Parathyroid adenoma (tissue), 2 donors: Measurements from ENCODE around the gene HRAS.

ENCODE experiments used
- H2AFZ ChIP-seq: fragments of 300-600 bp; sonication (generic); one replicate; pipeline ENCODE4 v1.7.0; 2017; ENCODE audit warnings: antibody characterized with exemption, mild to moderate bottlenecking
- H3K27ac ChIP-seq: fragments of 300-600 bp; sonication (generic); one replicate; pipeline ENCODE4 v1.7.0; 2017
- H3K27me3 ChIP-seq: fragments of 300-600 bp; sonication (generic); one replicate; pipeline ENCODE4 v1.7.0; 2017; ENCODE audit warnings: low read length; ENCODE audit not compliant: control insufficient read depth, insufficient read depth
- H3K36me3 ChIP-seq: fragments of 300-600 bp; sonication (generic); one replicate; pipeline ENCODE4 v1.7.0; 2017; ENCODE audit warnings: low read length; ENCODE audit not compliant: control insufficient read depth, insufficient read depth
- H3K4me1 ChIP-seq: fragments of 300-600 bp; sonication (generic); one replicate; pipeline ENCODE4 v1.7.0; 2017; ENCODE audit warnings: control low read depth
- H3K4me2 ChIP-seq: fragments of 300-600 bp; sonication (generic); one replicate; pipeline ENCODE4 v1.7.0; 2017; ENCODE audit warnings: low read length
- H3K4me3 ChIP-seq: fragments of 300-600 bp; sonication (generic); one replicate; pipeline ENCODE4 v1.7.0; 2017; ENCODE audit warnings: low read depth, low read length
- H3K79me2 ChIP-seq: fragments of 300-600 bp; sonication (generic); one replicate; pipeline ENCODE4 v1.7.0; 2017; ENCODE audit warnings: control low read depth
- H3K9ac ChIP-seq: fragments of 300-600 bp; sonication (generic); one replicate; pipeline ENCODE4 v1.7.0; 2017; ENCODE audit warnings: mild to moderate bottlenecking
- H3K9me3 ChIP-seq: fragments of 300-600 bp; sonication (generic); one replicate; pipeline ENCODE4 v1.7.0; 2017; ENCODE audit warnings: low read length; ENCODE audit not compliant: control insufficient read depth
- TF ChIP-seq, protein P1 (sequence below): fragments of 300-600 bp; sonication (generic); IDR thresholded peaks from one replicate; pipeline ENCODE4 v1.7.0; 2017; ENCODE audit warnings: antibody characterized with exemption, mild to moderate bottlenecking
- donor health status: primary hyperparathyroidism.

Gene HRAS

DNA sequence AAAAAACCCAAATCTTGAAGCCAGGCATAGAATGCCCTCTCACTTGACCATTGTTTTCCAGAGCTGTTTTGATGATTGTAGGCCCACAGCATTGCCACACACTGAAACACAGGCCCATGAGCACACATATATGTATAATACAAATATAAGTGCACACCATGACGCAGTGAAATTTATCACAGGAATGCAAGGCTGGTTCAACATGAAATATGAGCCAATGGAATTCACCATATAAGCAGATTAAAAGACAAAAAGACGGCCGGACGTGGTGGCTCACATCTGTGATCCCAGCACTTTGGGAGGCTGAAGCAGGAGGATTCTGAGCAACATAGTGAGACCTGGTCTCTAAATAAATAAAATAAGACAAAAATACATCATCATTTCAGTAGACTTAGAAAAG lies 19.0 kb downstream of the HRAS start:
- Histone ChIP-seq H3K36me3 (no peaks in the 10 kb centered on the region), H3K27ac (no peak overlapping the region), H3K27me3 (no peaks in the 10 kb centered on the region), H3K4me1 (no peaks in the 10 kb centered on the region), H3K9me3 (no peaks in the 10 kb centered on the region), H3K4me3 (no peak overlapping the region), H2AFZ (no peak overlapping the region), H3K79me2 (no peaks in the 10 kb centered on the region), H3K9ac (no peak overlapping the region), H3K4me2 (no peak overlapping the region)
- TF ChIP-seq, protein P1, sequence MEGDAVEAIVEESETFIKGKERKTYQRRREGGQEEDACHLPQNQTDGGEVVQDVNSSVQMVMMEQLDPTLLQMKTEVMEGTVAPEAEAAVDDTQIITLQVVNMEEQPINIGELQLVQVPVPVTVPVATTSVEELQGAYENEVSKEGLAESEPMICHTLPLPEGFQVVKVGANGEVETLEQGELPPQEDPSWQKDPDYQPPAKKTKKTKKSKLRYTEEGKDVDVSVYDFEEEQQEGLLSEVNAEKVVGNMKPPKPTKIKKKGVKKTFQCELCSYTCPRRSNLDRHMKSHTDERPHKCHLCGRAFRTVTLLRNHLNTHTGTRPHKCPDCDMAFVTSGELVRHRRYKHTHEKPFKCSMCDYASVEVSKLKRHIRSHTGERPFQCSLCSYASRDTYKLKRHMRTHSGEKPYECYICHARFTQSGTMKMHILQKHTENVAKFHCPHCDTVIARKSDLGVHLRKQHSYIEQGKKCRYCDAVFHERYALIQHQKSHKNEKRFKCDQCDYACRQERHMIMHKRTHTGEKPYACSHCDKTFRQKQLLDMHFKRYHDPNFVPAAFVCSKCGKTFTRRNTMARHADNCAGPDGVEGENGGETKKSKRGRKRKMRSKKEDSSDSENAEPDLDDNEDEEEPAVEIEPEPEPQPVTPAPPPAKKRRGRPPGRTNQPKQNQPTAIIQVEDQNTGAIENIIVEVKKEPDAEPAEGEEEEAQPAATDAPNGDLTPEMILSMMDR: no peak

DNA sequence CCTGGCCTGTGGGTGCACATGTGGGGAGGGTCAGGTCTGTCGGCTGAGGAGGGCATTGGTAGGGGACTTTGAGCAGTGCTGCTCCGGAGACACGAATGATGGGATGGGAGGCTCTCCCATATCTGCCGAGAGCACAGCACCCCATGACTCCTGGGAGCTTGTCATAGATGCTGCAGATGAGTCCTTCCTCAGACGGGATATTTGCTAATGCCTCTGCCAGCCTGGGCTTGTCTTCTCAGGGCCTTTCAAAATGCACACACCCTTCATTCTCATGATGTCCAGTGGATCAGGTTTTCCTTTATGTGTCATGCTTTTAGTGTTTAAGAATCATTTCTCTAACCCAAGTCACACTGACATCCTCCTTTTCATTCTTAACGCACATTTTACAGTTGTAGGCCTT lies 20.2 kb downstream of the HRAS start:
- H3K9me3 ChIP-seq: no peaks in the 10 kb centered on the region
- no peak overlapping the region for H3K9ac ChIP-seq
- H3K27me3 ChIP-seq: no peaks in the 10 kb centered on the region
- H3K36me3 ChIP-seq: no peaks in the 10 kb centered on the region
- no peaks in the 10 kb centered on the region for H3K4me1 ChIP-seq
- H2AFZ ChIP-seq: no peak overlapping the region
- H3K27ac ChIP-seq: no peak overlapping the region
- TF ChIP-seq, protein P1: no peak
- H3K4me2 ChIP-seq: no peak overlapping the region
- no peak overlapping the region for H3K4me3 ChIP-seq
- H3K79me2 ChIP-seq: no peaks in the 10 kb centered on the region

GRCh38 chr11:514606-515005 lies 20.8 kb downstream of the HRAS start:
- H3K9ac ChIP-seq: no peak overlapping the region
- no peak overlapping the region for H3K4me2 ChIP-seq
- no peak overlapping the region for H3K4me3 ChIP-seq
- no peak overlapping the region for H2AFZ ChIP-seq
- no peaks in the 10 kb centered on the region for H3K79me2 ChIP-seq
- H3K27ac ChIP-seq: no peak overlapping the region
- TF ChIP-seq, protein P1: no peak
- no peaks in the 10 kb centered on the region for H3K36me3 ChIP-seq
- H3K4me1 ChIP-seq: no peaks in the 10 kb centered on the region
- H3K27me3 ChIP-seq: no peaks in the 10 kb centered on the region
- H3K9me3 ChIP-seq: no peaks in the 10 kb centered on the region

- Histone ChIP-seq H3K4me1 (no peaks in the 10 kb centered on the region), H2AFZ (no peak overlapping the region), H3K79me2 (no peaks in the 10 kb centered on the region), H3K27ac (no peak overlapping the region), H3K36me3 (no peaks in the 10 kb centered on the region), H3K9ac (no peak overlapping the region), H3K27me3 (no peaks in the 10 kb centered on the region), H3K4me3 (no peak overlapping the region), H3K4me2 (no peak overlapping the region), H3K9me3 (no peaks in the 10 kb centered on the region)
- TF ChIP-seq, protein P1: no peak
Measured at GRCh38 chr11:512761-513595, 22.4 kb downstream of the HRAS start.

DNA sequence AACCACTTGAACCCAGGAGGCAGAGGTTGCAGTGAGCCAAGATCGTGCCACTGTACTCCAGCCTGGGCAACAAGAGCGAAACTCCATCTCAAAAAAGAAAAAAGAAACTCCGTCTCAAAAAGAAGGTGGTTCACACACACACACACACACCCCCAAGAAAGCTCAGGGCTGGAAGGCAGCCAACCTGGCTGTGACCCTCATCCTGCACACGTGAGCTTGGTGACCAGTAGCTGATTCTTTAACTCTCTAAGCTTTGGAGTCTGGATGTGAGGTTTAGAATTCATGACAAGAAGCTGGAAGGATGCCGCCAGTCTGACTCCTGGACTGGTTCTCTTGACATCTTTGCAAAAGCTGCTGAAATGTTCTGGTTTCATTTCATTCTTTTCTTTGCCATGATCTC lies 26.4 kb downstream of the HRAS start:
- TF ChIP-seq, protein P1: no peak
- Histone ChIP-seq H3K36me3 (no peaks in the 10 kb centered on the region), H3K27ac (no peak overlapping the region)

More for the DNA sequence above, 26.4 kb downstream of the HRAS start:
- Histone ChIP-seq H3K4me2 (no peak overlapping the region), H3K9ac (no peak overlapping the region), H3K4me1 (no peaks in the 10 kb centered on the region), H3K79me2 (peaks cover 12% of the 10 kb centered on the region), H3K27me3 (no peaks in the 10 kb centered on the region), H3K4me3 (no peak overlapping the region), H3K9me3 (no peaks in the 10 kb centered on the region), H2AFZ (no peak overlapping the region)
